GM20000 (cell line): ENCODE measurements around the gene IL1RL1.

Source experiments
- DNase-seq: peaks from one replicate; pipeline ENCODE4 v3.0.0; 2012; ENCODE audit warnings: low spot score
- CTCF ChIP-seq: IDR thresholded peaks from 2 replicates; pipeline ENCODE4 v1.5.1; 2012; ENCODE audit warnings: mild to moderate bottlenecking, control low read depth; ENCODE audit errors: extremely low read depth, missing control alignments

IL1RL1 gene

GRCh38 chr2:102391565-102391964, 80.2 kb downstream of the IL1RL1 start:
- no peak for DNase-seq
- no peak for TF ChIP-seq CTCF

- no peak for TF ChIP-seq CTCF
- no peak for DNase-seq
Measured at GRCh38 chr2:102392096-102392495, 80.7 kb downstream of the IL1RL1 start.

GRCh38 chr2:102392942-102393341, 81.6 kb downstream of the IL1RL1 start:
- no peak for DNase-seq
- no peak for TF ChIP-seq CTCF

- TF ChIP-seq CTCF = no peak
- no peak for DNase-seq
Measured at GRCh38 chr2:102396012-102396411, 84.6 kb downstream of the IL1RL1 start.

- no peak for TF ChIP-seq CTCF
- no peak for DNase-seq
Measured at GRCh38 chr2:102397209-102397608, 85.8 kb downstream of the IL1RL1 start.

GRCh38 chr2:102399499-102400141, 88.3 kb downstream of the IL1RL1 start:
- no peak for TF ChIP-seq CTCF
- DNase-seq = no peak

GRCh38 chr2:102401456-102401855, 90.1 kb downstream of the IL1RL1 start:
- no peak for TF ChIP-seq CTCF

More at GRCh38 chr2:102401456-102401855, 90.1 kb downstream of the IL1RL1 start:
- DNase-seq = no peak
